Endothelial cell of umbilical vein (primary cell): ENCODE data around the gene MARK3. TPM values are rescaled to one million over a fixed set of nuclear protein-coding genes. Genes with fewer than 3 reads are reported as not detected.

Source experiments
- BruUV-seq: library from RNA; stranded (reverse); fragments of 400-500 nt; replicated peaks from 2 replicates; lab custom pipeline; 2021; lab: Mats Ljungman, UMichigan
- CTCF ChIA-PET: fragments of 300-600, 350-600 bp; sonication (Branson Sonifier 250); formaldehyde crosslinking; loops from one replicate; lab custom pipeline; 2021; ENCODE audit warnings: antibody characterized with exemption, inconsistent platforms; lab: Charles Lee
- POLR2A ChIA-PET: fragments of 300-600, 350-600 bp; sonication (Branson Sonifier 250); formaldehyde crosslinking; loops from one replicate; lab custom pipeline; 2021; ENCODE audit warnings: antibody characterized with exemption, inconsistent platforms; lab: Charles Lee
- DNase-seq: peaks from one replicate; pipeline ENCODE4 v3.0.0-alpha.2; 2011; ENCODE audit warnings: low read depth, low spot score
- FAIRE-seq: peaks from 2 replicates; lab custom pipeline; 2011; peaks lifted over from hg19 to GRCh38; lab: Jason Lieb, UNC
- H2AFZ ChIP-seq: 2 replicates; pipeline ENCODE4 v1.6.0; 2012; ENCODE audit warnings: low read depth, low read length, control low read depth, inconsistent platforms
- H3K27ac ChIP-seq: 2 replicates; pipeline ENCODE4 v1.5.1; 2011; ENCODE audit warnings: low read depth, mild to moderate bottlenecking, control low read depth, low read length, moderate library complexity; ENCODE audit not compliant: insufficient read depth
- H3K27me3 ChIP-seq, 2 experiments: 2 replicates each; pipeline versions ENCODE4 v1.6.0 to v1.6.1; 2011; ENCODE audit warnings: low read length in 2 of 2, mixed read lengths in 1 of 2; ENCODE audit not compliant: control insufficient read depth in 2 of 2, insufficient read depth in 2 of 2
- H3K36me3 ChIP-seq, 2 experiments: 2 replicates in 1 of 2; 3 replicates in 1 of 2; pipeline ENCODE4 v1.5.1; 2011; ENCODE audit warnings: low read length in 2 of 2, mild to moderate bottlenecking in 1 of 2, moderate library complexity in 1 of 2; ENCODE audit not compliant: control insufficient read depth in 2 of 2, insufficient read depth in 2 of 2; ENCODE audit errors: extremely low read depth in 1 of 2
- H3K4me1 ChIP-seq: 3 replicates; pipeline ENCODE4 v1.5.1; 2011; ENCODE audit warnings: mild to moderate bottlenecking, low read length; ENCODE audit not compliant: control insufficient read depth, insufficient read depth; ENCODE audit errors: extremely low read depth
- H3K4me2 ChIP-seq: 2 replicates; pipeline ENCODE4 v1.6.1; 2011; ENCODE audit warnings: low read length, control low read depth, mixed read lengths; ENCODE audit not compliant: insufficient read depth
- H3K4me3 ChIP-seq, 3 experiments: fragments of 200-600 bp in 1 of 3; sonication (generic), shearing (Covaris generic) in 1 of 3; replicated peaks in 1 of 3; 2 replicates each; pipeline ENCODE4 v1.5.1; 2011 to 2016; ENCODE audit warnings: control low read depth in 3 of 3, low read length in 3 of 3, mild to moderate bottlenecking in 2 of 3, inconsistent platforms in 1 of 3, low read depth in 1 of 3, moderate library complexity in 1 of 3; ENCODE audit not compliant: insufficient read depth in 1 of 3
- H3K79me2 ChIP-seq: 2 replicates; pipeline ENCODE4 v1.6.0; 2012; ENCODE audit warnings: low read length, inconsistent platforms; ENCODE audit not compliant: control insufficient read depth, insufficient read depth
- H3K9ac ChIP-seq: replicated peaks from 2 replicates; pipeline ENCODE3; 2011; ENCODE audit warnings: low read length, control low read depth; ENCODE audit not compliant: insufficient read depth; ENCODE audit errors: extremely low read depth
- H3K9me1 ChIP-seq: replicated peaks from 3 replicates; pipeline ENCODE4 v1.6.0; 2011; ENCODE audit warnings: mild to moderate bottlenecking, low read length; ENCODE audit not compliant: control insufficient read depth, insufficient read depth; ENCODE audit errors: extremely low read depth
- H3K9me3 ChIP-seq: replicated peaks from 2 replicates; pipeline ENCODE4 v1.5.1; 2012; ENCODE audit warnings: low read length, inconsistent platforms; ENCODE audit not compliant: control insufficient read depth, insufficient read depth
- H4K20me1 ChIP-seq: replicated peaks from 2 replicates; pipeline ENCODE3; 2011; ENCODE audit warnings: mild to moderate bottlenecking, low read length; ENCODE audit not compliant: control insufficient read depth, insufficient read depth; ENCODE audit errors: extremely low read depth
- EZH2 ChIP-seq: IDR thresholded peaks from 2 replicates; pipeline ENCODE4 v1.6.1; 2012; ENCODE audit warnings: borderline replicate concordance, low read depth, mild to moderate bottlenecking, moderate library complexity, low read length, inconsistent platforms; ENCODE audit not compliant: severe bottlenecking
- FOS ChIP-seq: IDR thresholded peaks from 2 replicates; pipeline ENCODE4 v1.6.1; 2011; ENCODE audit warnings: mild to moderate bottlenecking, low read length, moderate library complexity, borderline replicate concordance; ENCODE audit not compliant: insufficient read depth
- GATA2 ChIP-seq: IDR thresholded peaks from 2 replicates; pipeline ENCODE4 v1.7.0; 2011; ENCODE audit warnings: low read depth, mild to moderate bottlenecking, moderate library complexity, mixed read lengths, low read length; ENCODE audit not compliant: insufficient read length, insufficient read depth
- JUN ChIP-seq: IDR thresholded peaks from 2 replicates; pipeline ENCODE4 v1.6.1; 2011; ENCODE audit warnings: borderline replicate concordance, low read depth; ENCODE audit not compliant: insufficient read length, insufficient read depth
- MYC ChIP-seq: IDR thresholded peaks from one replicate; pipeline ENCODE4 v1.6.1; 2011; ENCODE audit warnings: mild to moderate bottlenecking, low read depth, low read length
- POLR2A ChIP-seq: IDR thresholded peaks from 2 replicates; pipeline ENCODE4 v1.6.1; 2012; ENCODE audit warnings: low read depth, mild to moderate bottlenecking, control low read depth, low read length
- POLR2AphosphoS5 ChIP-seq: IDR thresholded peaks from 2 replicates; pipeline ENCODE4 v1.6.1; 2012; ENCODE audit warnings: low read depth, mild to moderate bottlenecking, control low read depth, low read length, moderate library complexity; ENCODE audit not compliant: insufficient read depth
- dilution Hi-C: fragments of 300-500 bp; cut with MboI; formaldehyde crosslinking; loops from one replicate; pipeline ENCODE4 v1.15.0; 2019; ENCODE audit warnings: low sequenced_read_pairs; ENCODE audit not compliant: extremely low pct_ligation_motif_present
- intact Hi-C: fragments of 100-400 bp; cut with micrococcal nuclease; formaldehyde crosslinking; loops from one replicate; pipeline ENCODE4 v1.10.0; 2022
- polyA plus RNA-seq, 4 experiments: library from polyadenylated mRNA; depleted of rRNA in 3 of 4; stranded (reverse) in 3 of 4; unstranded in 1 of 4; fragments of >200 nt; gene quantifications; 2 replicates each; pipeline versions ENCODE4 v1.2.1 to v1.2.3, GENCODE V29; 2011 to 2012; ENCODE audit warnings: missing spikeins in 1 of 4
- total RNA-seq: library from RNA; stranded (reverse); gene quantifications from 2 replicates; pipeline ENCODE4 v1.2.3, GENCODE V29; 2021
- TF ChIP-seq, protein P1 (sequence below), 2 donors: IDR thresholded peaks; 1 replicate in 1 of 2; 2 replicates in 1 of 2; pipeline ENCODE4 v1.5.1; 2011; ENCODE audit warnings: low read length in 2 of 2, mild to moderate bottlenecking in 2 of 2, moderate library complexity in 2 of 2, control low read depth in 1 of 2, inconsistent platforms in 1 of 2, low read depth in 1 of 2; ENCODE audit not compliant: insufficient read depth in 1 of 2; ENCODE audit errors: extremely low read depth in 1 of 2
- TF ChIP-seq, protein P2 (sequence below): IDR thresholded peaks from 2 replicates; pipeline ENCODE4 v1.6.1; 2011; ENCODE audit not compliant: insufficient read depth, insufficient read length

Gene MARK3
- total and polyA plus RNA-seq, 2 donors (not counting 3 experiments of a cell fraction or from before 2014, with no cell fraction given), result 46.6 to 96.1 TPM

DNA sequence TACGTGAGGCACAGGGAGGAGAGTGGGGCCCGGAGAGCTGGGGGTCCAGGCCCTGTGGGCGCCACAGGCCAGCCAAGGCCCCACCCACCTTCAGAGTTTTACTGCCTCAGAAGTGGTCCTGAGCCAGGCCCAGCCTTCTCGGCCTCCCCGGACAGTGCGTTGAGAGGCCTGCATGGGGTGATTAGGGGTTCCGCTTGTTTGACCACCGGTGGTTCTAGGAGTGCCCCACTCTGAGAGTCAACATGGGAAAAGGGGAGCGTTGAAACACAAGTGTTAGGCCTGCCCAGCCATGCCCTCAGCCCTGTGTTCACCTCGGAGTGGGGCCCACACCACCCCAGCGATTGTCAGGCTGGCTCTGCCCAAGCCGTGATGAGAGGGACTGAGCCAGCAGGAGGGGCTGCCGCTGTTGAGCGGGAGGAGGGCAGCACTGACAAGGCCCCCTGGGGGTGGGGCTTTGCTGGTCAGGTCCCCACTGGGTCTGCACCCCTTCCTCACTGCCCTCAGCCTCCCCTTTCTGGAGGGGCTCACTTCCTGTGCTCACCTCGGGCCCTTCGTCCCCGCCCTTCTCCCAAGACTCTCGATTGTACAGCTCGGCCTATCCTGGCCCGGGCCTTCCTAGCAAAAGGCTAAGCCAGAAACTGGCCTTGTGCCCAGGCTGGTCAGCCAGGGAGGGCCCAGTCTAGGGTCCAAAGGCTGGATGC is 132.7 kb downstream of the MARK3 start:
- Histone ChIP-seq H3K4me3 (no peak overlapping the region), H3K36me3 (no peaks in the 10 kb centered on the region), H3K9me3 (no peaks in the 10 kb centered on the region), H3K79me2 (no peaks in the 10 kb centered on the region), H3K4me2 (no peak overlapping the region), H4K20me1 (no peaks in the 10 kb centered on the region), H3K27me3 (peaks cover 4 to 19% of the 10 kb centered on the region in 2 experiments), H3K4me1 (peaks cover 13% of the 10 kb centered on the region), H3K27ac (no peak overlapping the region), H3K9me1 (no peaks in the 10 kb centered on the region), H2AFZ (no peak overlapping the region), H3K9ac (no peak overlapping the region)
- DNase-seq (no peak), FAIRE-seq (no peak)
- intact Hi-C loops (loop anchor here (1.0 kb wide), 1 partner anchor 28 kb away; no protein-coding TSS in a partner anchor), dilution Hi-C loops (no loop called here)
- CTCF ChIA-PET, result interaction anchor here (1.0 to 8.0 kb wide), 13 partner anchors 9 to 71 kb away, joined by 4 to 209 read pairs (median 9); partner anchors contain the start of genes BAG5, COA8 and TRMT61A
- POLR2A ChIA-PET, result interaction anchor here (0.6 kb wide), 1 partner anchor 160 kb away, joined by 3 read pairs; no protein-coding TSS in a partner anchor
- no TSS peak for BruUV-seq
- TF ChIP-seq POLR2AphosphoS5 (no peak), FOS (no peak), JUN (no peak), EZH2 (no peak), MYC (no peak), POLR2A (no peak), GATA2 (no peak)
- TF ChIP-seq, protein P1, sequence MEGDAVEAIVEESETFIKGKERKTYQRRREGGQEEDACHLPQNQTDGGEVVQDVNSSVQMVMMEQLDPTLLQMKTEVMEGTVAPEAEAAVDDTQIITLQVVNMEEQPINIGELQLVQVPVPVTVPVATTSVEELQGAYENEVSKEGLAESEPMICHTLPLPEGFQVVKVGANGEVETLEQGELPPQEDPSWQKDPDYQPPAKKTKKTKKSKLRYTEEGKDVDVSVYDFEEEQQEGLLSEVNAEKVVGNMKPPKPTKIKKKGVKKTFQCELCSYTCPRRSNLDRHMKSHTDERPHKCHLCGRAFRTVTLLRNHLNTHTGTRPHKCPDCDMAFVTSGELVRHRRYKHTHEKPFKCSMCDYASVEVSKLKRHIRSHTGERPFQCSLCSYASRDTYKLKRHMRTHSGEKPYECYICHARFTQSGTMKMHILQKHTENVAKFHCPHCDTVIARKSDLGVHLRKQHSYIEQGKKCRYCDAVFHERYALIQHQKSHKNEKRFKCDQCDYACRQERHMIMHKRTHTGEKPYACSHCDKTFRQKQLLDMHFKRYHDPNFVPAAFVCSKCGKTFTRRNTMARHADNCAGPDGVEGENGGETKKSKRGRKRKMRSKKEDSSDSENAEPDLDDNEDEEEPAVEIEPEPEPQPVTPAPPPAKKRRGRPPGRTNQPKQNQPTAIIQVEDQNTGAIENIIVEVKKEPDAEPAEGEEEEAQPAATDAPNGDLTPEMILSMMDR (IDR thresholded peaks at IDR 0.05; ENCODE audit: extremely low read depth in 1 of 2, insufficient read depth in 1 of 2, low read depth in 1 of 2, low read length in 2 of 2), result no peak
- TF ChIP-seq, protein P2, sequence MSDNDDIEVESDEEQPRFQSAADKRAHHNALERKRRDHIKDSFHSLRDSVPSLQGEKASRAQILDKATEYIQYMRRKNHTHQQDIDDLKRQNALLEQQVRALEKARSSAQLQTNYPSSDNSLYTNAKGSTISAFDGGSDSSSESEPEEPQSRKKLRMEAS, result no peak
